Endodermal cell (in vitro differentiated cells): ENCODE results near the gene SARNP. TPM values are rescaled to one million over a fixed set of nuclear protein-coding genes. Genes with fewer than 3 reads are reported as not detected.

Experiments
- DNase-seq: peaks from one replicate; pipeline ENCODE4 v3.0.0-alpha.2; 2017
- H3K27ac ChIP-seq: 2 replicates; pipeline ENCODE4 v1.5.1; 2013; ENCODE audit warnings: mild to moderate bottlenecking, low read depth, low read length, moderate library complexity
- H3K27me3 ChIP-seq: 2 replicates; pipeline ENCODE4 v1.6.1; 2013; ENCODE audit warnings: mild to moderate bottlenecking, low read length, moderate library complexity; ENCODE audit not compliant: insufficient read depth, control insufficient read depth, poor library complexity, severe bottlenecking
- H3K36me3 ChIP-seq: 2 replicates; pipeline ENCODE4 v1.7.0; 2013; ENCODE audit warnings: mild to moderate bottlenecking, low read length, moderate library complexity; ENCODE audit not compliant: control insufficient read depth, insufficient read depth
- H3K4me1 ChIP-seq: one replicate; pipeline ENCODE4 v1.7.0; 2013; ENCODE audit warnings: low read length; ENCODE audit not compliant: control insufficient read depth, insufficient read depth
- H3K4me3 ChIP-seq: 2 replicates; pipeline ENCODE4 v1.5.1; 2013; ENCODE audit warnings: mild to moderate bottlenecking, low read length, moderate library complexity
- H3K9ac ChIP-seq: 2 replicates; pipeline ENCODE4 v1.6.1; 2013; ENCODE audit warnings: mild to moderate bottlenecking, low read length, moderate library complexity; ENCODE audit not compliant: poor library complexity, severe bottlenecking; ENCODE audit errors: extremely low read depth
- H3K9me3 ChIP-seq: 2 replicates; pipeline ENCODE4 v1.6.1; 2013; ENCODE audit warnings: mild to moderate bottlenecking, low read length, moderate library complexity; ENCODE audit not compliant: control insufficient read depth
- H3K27ac Mint-ChIP-seq: 2 replicates; pipeline ENCODE4 v1.8.0; 2020; ENCODE audit warnings: mixed read lengths
- H3K27me3 Mint-ChIP-seq: 2 replicates; pipeline ENCODE4 v1.8.0; 2021; ENCODE audit warnings: mild to moderate bottlenecking, mixed read lengths; ENCODE audit not compliant: insufficient read depth
- H3K36me3 Mint-ChIP-seq: 2 replicates; pipeline ENCODE4 v1.8.0; 2020; ENCODE audit warnings: low read depth, mixed read lengths
- H3K4me1 Mint-ChIP-seq: 2 replicates; pipeline ENCODE4 v1.8.0; 2020; ENCODE audit warnings: mixed read lengths
- H3K4me3 Mint-ChIP-seq: 2 replicates; pipeline ENCODE4 v1.8.0; 2020; ENCODE audit warnings: mild to moderate bottlenecking, moderate library complexity, mixed read lengths
- H3K9me3 Mint-ChIP-seq: 2 replicates; pipeline ENCODE4 v1.8.0; 2020; ENCODE audit warnings: mild to moderate bottlenecking, mixed read lengths
- WGBS, 2 experiments: methylation state at CpG; one replicate each; pipeline versions ENCODE4 v1.1.5 to v1.1.7; 2013; ENCODE audit warnings: missing lambda C conversion rate in 2 of 2, mixed read lengths in 1 of 2; ENCODE audit not compliant: insufficient coverage in 1 of 2, insufficient read length in 1 of 2; 5-methylcytosine and 5-hydroxymethylcytosine counted together
- total RNA-seq, 2 donors: library from RNA; stranded (reverse); fragmentation: NEBNext Ultra II Directional in 1 of 2; extraction: Animal tissue kit (Norgen Biotek cat#: 25700) in 1 of 2; gene quantifications; 2 replicates in 1 of 2; 3 replicates in 1 of 2; pipeline ENCODE4 v1.2.1, GENCODE V29; 2021
- TF ChIP-seq, protein P1 (sequence below): fragments of 200-600 bp; sonication (generic); conservative IDR thresholded peaks from 2 replicates; pipeline ENCODE4 v1.5.0; 2021; ENCODE audit warnings: antibody characterized with exemption, mild to moderate bottlenecking

The SARNP gene
- total RNA-seq, 2 donors from 2014 or later, result 95.7 to 119 TPM

DNA sequence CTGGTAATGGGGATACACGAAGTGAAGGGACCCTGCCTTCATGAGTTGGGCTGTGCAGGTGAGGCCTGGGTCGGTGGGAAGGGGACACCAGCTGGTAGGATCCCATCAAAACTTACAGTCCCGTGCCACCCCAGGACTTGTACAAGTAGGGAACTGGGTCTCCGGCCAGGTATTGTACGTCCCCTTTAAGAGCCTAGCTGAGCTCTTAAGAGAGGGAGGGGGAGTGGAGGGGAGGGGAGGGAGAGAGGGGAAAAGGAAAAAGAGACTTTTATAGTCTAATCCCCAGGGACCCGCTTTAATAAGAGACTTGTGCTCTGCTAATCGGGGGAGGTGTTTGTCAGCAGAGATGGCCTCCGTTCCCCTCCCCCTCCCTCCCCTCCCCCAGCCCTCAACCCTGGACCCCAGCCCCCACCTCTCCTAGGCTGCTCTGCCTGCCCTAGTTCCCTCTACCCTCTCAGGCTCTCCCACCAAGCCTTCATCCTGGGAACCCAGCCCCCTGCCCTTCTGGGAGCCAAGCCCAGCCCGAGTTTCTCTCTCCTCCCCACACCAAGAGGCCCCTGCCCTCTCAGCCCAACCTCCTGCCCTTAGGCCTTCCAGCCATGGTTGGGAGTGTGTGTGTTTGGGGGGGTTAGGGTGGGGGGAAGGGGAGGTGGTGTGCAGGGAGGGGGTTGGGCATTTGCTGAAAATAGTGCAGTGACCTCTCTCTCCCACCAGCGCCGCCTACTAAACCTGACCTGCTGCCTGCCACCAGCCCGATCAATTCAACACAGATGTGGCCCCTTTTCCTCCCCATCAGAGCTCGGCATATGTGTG lies 72.0 kb downstream of the SARNP start:
- Mint-ChIP-seq H3K27me3 (no peaks in the 10 kb centered on the region), H3K9me3 (no peaks in the 10 kb centered on the region), H3K27ac (peak overlapping the region; percentile 95), H3K4me3 (peak overlapping the region; percentile 92), H3K36me3 (peaks cover 27% of the 10 kb centered on the region), H3K4me1 (peaks cover 45% of the 10 kb centered on the region)
- peak; percentile 93 for DNase-seq
- Histone ChIP-seq H3K9ac (peak overlapping the region; percentile 71), H3K4me1 (peaks cover 5% of the 10 kb centered on the region), H3K36me3 (peaks cover 37% of the 10 kb centered on the region), H3K27ac (peak overlapping the region; percentile 84), H3K4me3 (peak overlapping the region; percentile 96), H3K9me3 (no peaks in the 10 kb centered on the region), H3K27me3 (no peaks in the 10 kb centered on the region)
- TF ChIP-seq, protein P1, sequence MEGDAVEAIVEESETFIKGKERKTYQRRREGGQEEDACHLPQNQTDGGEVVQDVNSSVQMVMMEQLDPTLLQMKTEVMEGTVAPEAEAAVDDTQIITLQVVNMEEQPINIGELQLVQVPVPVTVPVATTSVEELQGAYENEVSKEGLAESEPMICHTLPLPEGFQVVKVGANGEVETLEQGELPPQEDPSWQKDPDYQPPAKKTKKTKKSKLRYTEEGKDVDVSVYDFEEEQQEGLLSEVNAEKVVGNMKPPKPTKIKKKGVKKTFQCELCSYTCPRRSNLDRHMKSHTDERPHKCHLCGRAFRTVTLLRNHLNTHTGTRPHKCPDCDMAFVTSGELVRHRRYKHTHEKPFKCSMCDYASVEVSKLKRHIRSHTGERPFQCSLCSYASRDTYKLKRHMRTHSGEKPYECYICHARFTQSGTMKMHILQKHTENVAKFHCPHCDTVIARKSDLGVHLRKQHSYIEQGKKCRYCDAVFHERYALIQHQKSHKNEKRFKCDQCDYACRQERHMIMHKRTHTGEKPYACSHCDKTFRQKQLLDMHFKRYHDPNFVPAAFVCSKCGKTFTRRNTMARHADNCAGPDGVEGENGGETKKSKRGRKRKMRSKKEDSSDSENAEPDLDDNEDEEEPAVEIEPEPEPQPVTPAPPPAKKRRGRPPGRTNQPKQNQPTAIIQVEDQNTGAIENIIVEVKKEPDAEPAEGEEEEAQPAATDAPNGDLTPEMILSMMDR, result peak; percentile 54
- 4 to 14% methylated on average over 1 to 11 of the region's 13 CpGs for WGBS, 2 experiments

DNA sequence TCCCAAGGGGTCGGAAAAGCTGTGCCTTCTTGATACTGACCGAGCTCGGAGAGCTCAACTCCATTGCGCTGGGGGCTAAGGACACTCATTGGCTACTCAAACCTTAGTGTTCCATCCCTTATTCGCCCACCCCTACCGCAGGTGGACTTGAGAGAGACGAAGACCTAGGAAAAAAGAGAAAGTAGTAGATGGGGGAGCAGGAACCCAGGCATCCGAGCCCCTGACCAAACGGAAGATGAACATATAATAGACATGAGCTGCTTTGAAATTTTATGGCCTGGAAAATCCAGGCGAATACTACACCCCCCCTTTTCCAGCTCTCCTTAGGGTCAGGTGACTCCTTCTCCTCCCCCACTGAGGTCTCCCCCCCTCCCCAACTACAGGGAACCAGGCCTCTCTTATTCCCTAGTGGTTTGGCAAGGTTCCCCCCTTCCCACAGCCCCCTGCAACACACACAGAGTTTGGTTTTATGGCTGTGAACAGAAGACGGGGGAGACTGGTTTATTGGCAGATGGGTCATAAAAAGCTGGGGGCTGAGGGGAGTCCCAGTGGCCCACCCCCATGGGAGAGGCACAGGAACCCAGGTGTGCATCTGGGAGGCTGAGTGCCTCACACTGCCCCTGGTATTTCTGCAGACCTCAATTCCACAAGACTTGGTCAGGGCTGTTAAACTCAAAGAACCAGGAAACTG lies 73.0 kb downstream of the SARNP start:
- 2 to 6% methylated on average over 5 to 11 of the region's 11 CpGs for WGBS, 2 experiments
- Mint-ChIP-seq H3K36me3 (peaks cover 20% of the 10 kb centered on the region), H3K27me3 (no peaks in the 10 kb centered on the region), H3K4me3 (peak overlapping the region; percentile 92), H3K9me3 (no peaks in the 10 kb centered on the region), H3K27ac (peak overlapping the region; percentile 89), H3K4me1 (peaks cover 45% of the 10 kb centered on the region)
- DNase-seq, result peak; percentile 64
- TF ChIP-seq, protein P1, result no peak
- Histone ChIP-seq H3K27ac (peak overlapping the region; percentile 34), H3K9ac (peak overlapping the region; percentile 71), H3K27me3 (no peaks in the 10 kb centered on the region), H3K9me3 (no peaks in the 10 kb centered on the region), H3K4me1 (peaks cover 5% of the 10 kb centered on the region), H3K4me3 (peak overlapping the region; percentile 96), H3K36me3 (peaks cover 28% of the 10 kb centered on the region)

DNA sequence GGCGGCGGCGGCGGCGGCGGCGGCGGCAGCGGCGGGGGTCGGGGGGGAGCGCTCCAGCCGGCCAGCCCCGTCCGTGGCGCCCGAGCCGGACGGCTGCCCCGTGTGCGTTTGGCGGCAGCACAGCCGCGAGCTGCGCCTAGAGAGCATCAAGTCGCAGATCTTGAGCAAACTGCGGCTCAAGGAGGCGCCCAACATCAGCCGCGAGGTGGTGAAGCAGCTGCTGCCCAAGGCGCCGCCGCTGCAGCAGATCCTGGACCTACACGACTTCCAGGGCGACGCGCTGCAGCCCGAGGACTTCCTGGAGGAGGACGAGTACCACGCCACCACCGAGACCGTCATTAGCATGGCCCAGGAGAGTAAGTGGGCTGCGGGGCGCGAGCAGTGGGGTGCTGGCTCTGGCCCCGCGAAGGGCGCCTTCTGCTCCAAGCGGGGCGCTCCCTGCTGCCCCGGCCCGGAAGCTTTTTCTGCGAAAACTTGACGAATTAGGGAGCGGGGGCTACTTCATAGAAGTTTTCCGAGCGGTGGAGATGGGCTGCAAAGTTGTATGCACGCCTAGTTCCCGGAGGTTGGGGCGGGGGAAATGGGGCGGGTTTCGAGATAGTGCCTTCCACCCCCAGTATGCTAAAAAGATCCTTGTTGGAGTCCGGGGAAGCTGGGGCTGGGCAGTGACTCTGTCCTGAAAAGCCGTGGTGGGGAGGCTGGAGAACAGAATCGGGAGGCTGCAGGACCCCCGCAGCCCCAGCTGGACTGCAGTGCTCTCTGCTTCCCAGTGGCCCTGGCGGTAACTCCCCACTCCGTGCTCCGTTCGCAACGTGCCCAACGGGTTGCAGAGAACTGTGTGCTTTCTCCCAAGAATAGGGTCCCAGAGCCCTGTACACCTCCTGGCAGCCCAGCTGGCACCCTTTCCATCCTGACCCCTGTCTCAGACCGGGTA lies 73.9 kb downstream of the SARNP start:
- WGBS, 2 experiments, result 0% methylated on average over 47 to 73 of the region's 73 CpGs
- Mint-ChIP-seq H3K36me3 (peaks cover 12% of the 10 kb centered on the region), H3K4me3 (peak overlapping the region; percentile 92), H3K27me3 (no peaks in the 10 kb centered on the region), H3K27ac (peak overlapping the region; percentile 89), H3K4me1 (peaks cover 47% of the 10 kb centered on the region), H3K9me3 (no peaks in the 10 kb centered on the region)
- H3K9ac ChIP-seq, result peak overlapping the region; percentile 71
- H3K4me3 ChIP-seq, result peak overlapping the region; percentile 96
- H3K27me3 ChIP-seq, result no peaks in the 10 kb centered on the region
- DNase-seq, result peak; percentile 92
- H3K36me3 ChIP-seq, result peaks cover 20% of the 10 kb centered on the region
- peaks cover 5% of the 10 kb centered on the region for H3K4me1 ChIP-seq
- TF ChIP-seq, protein P1, result peak; percentile 20
- H3K27ac ChIP-seq, result peak overlapping the region; percentile 34
- H3K9me3 ChIP-seq, result no peaks in the 10 kb centered on the region
